ENCODE results near the gene LCN6. TPM values are rescaled to one million over a fixed set of nuclear protein-coding genes. Genes with fewer than 3 reads are reported as not detected.
"Not testable (repeated sequence)": the region's sequence is repeated elsewhere in the genome, so short reads cannot be mapped to it uniquely, and the experiment has no call there.

Gene LCN6
- total RNA-seq, 1 donor from 2014 or later = 62.8 TPM

GRCh38 chr9:136784249-136784996 is 36.1 kb upstream of the LCN6 start:
- no peak for DNase-seq (ENCODE audit: low spot score)

GRCh38 chr9:136782452-136782851 is 34.1 kb upstream of the LCN6 start:
- DNase-seq (ENCODE audit: low spot score) = no peak

GRCh38 chr9:136779808-136780207 is 31.5 kb upstream of the LCN6 start:
- DNase-seq (ENCODE audit: low spot score) = no peak

- no peak for DNase-seq (ENCODE audit: low spot score)
Observed at GRCh38 chr9:136777359-136777758, 29.0 kb upstream of the LCN6 start.

GRCh38 chr9:136776947-136777346 is 28.6 kb upstream of the LCN6 start:
- DNase-seq (ENCODE audit: low spot score) = no peak

GRCh38 chr9:136775191-136775590 is 26.9 kb upstream of the LCN6 start:
- no peak for DNase-seq (ENCODE audit: low spot score)

- no peak for DNase-seq (ENCODE audit: low spot score)
Observed at GRCh38 chr9:136774416-136775045, 26.2 kb upstream of the LCN6 start.

- no peak for DNase-seq (ENCODE audit: low spot score)
Observed at GRCh38 chr9:136773386-136774044, 25.2 kb upstream of the LCN6 start.

- DNase-seq (ENCODE audit: low spot score) = no peak
Observed at GRCh38 chr9:136771907-136772415, 23.6 kb upstream of the LCN6 start.

- no peak for DNase-seq (ENCODE audit: low spot score)
Observed at GRCh38 chr9:136769710-136770191, 21.4 kb upstream of the LCN6 start.

- DNase-seq (ENCODE audit: low spot score) = not testable (repeated sequence)
Observed at GRCh38 chr9:136766410-136767120, 18.2 kb upstream of the LCN6 start.

GRCh38 chr9:136765745-136766409 is 17.6 kb upstream of the LCN6 start:
- DNase-seq (ENCODE audit: low spot score) = not testable (repeated sequence)

- DNase-seq (ENCODE audit: low spot score) = no peak
Observed at GRCh38 chr9:136765041-136765440, 16.7 kb upstream of the LCN6 start.

- DNase-seq (ENCODE audit: low spot score) = no peak
Observed at GRCh38 chr9:136764301-136764891, 16.1 kb upstream of the LCN6 start, which contains the start of gene LCN15. LCN15 (minus strand) TSS chr9:136764518; CDS start chr9:136764488, 30 bp downstream.

GRCh38 chr9:136763649-136764035 is 15.3 kb upstream of the LCN6 start:
- DNase-seq (ENCODE audit: low spot score) = no peak

- no peak for DNase-seq (ENCODE audit: low spot score)
Observed at GRCh38 chr9:136762915-136763648, 14.8 kb upstream of the LCN6 start.

GRCh38 chr9:136762221-136762691 is 13.9 kb upstream of the LCN6 start:
- no peak for DNase-seq (ENCODE audit: low spot score)

- DNase-seq (ENCODE audit: low spot score) = no peak
Observed at GRCh38 chr9:136761545-136761981, 13.2 kb upstream of the LCN6 start.

- not testable (repeated sequence) for DNase-seq (ENCODE audit: low spot score)
Observed at GRCh38 chr9:136760834-136761544, 12.7 kb upstream of the LCN6 start.

All from ureter (tissue), 1 donor.